H7 (cell line): ENCODE results near the gene SPTLC3. TPM values are rescaled to one million over a fixed set of nuclear protein-coding genes. Genes with fewer than 3 reads are reported as not detected.

Source experiments
- DNase-seq: peaks from one replicate; pipeline ENCODE4 v3.0.0; 2012
- H3K27me3 ChIP-seq: 2 replicates; pipeline ENCODE4 v1.6.0; 2011; ENCODE audit warnings: mild to moderate bottlenecking, low read length; ENCODE audit not compliant: control insufficient read depth, insufficient read depth
- H3K36me3 ChIP-seq: replicated peaks from 2 replicates; pipeline ENCODE4 v1.5.1; 2011; ENCODE audit warnings: low read length; ENCODE audit not compliant: control insufficient read depth, insufficient read depth
- H3K4me3 ChIP-seq: 2 replicates; pipeline ENCODE4 v1.5.1; 2011; ENCODE audit warnings: low read depth, mild to moderate bottlenecking, control low read depth, low read length, moderate library complexity; ENCODE audit not compliant: insufficient read depth
- total RNA-seq: library from RNA; depleted of rRNA; stranded (reverse); fragments of >200 nt; shearing (Covaris generic); gene quantifications from 2 replicates; pipeline ENCODE4 v1.2.3, GENCODE V29; 2014

Gene SPTLC3
- total RNA-seq, 1 experiment from 2014 or later = under 0.01 TPM

DNA sequence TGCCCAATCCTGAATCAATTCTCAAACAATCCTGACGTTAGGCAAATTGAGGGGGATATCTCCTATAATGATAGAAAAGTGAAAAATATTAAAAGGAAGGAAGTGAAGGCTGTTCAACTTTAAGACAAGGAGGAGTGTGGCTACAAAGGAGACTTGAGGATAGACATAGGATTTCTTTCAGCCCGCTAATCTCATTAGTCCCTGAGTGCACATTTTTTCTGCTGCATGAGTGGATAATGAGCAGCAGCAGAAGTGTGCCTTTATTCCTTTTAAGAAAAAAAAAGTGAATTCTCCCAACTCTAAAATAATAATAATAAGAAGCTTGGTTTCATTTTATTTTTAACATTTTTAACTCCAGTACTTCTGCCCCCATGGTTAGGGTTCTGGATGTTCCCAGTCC lies 102.0 kb downstream of the SPTLC3 start:
- no peak overlapping the region for H3K4me3 ChIP-seq
- no peak for DNase-seq
- no peaks in the 10 kb centered on the region for H3K36me3 ChIP-seq
- no peaks in the 10 kb centered on the region for H3K27me3 ChIP-seq

DNA sequence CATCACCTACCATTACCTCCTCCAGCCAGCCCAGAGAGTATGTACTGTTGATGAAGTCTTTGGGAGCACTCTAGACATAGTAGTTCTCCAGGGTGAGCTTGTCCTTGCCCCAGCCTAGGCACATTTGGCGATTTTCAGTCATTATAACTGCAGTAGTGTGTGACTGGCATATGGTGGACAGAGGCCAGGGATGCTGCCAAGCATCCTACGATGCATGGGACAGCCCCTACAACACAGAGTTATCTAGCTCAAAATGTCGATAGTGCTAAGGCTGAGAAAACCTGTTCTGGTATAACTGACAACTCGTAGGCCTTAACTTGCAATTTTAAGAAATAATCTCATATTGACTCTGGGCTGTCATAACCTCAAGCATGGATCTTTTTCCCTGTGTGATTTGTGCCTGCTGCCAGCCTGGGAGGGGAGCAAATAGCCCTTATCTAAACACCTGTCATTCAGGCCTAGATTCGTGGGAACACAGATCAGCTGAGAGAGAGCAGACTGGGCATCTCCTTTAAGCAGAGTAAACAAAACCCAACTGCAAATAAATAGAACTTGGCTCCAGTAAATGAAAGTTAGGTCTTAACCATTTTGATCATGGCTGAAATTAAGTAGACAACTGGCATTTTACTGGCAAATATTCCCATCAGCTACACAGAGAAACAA lies 102.6 kb downstream of the SPTLC3 start:
- Histone ChIP-seq H3K36me3 (no peaks in the 10 kb centered on the region), H3K27me3 (no peaks in the 10 kb centered on the region), H3K4me3 (no peak overlapping the region)
- DNase-seq = no peak

DNA sequence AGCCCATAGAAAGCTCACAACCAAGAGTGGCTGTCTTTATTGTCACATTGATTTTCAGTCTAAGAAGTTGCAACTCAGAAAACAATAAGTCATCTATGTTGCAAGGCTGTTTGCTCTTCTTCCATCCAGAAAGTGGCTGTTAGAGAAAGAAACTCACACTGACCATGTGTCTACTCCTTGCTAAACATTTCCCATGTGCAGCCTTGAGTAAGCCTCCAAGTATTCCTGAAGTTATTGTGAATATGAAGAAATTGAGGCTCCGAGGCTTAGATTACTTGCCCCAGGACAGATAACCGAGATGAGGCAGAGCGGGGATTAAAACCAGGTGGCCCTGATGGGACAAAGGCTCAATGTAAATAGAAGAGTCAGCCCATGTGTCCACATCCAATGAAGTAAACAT lies 105.0 kb downstream of the SPTLC3 start:
- H3K36me3 ChIP-seq = no peaks in the 10 kb centered on the region
- no peaks in the 10 kb centered on the region for H3K27me3 ChIP-seq
- H3K4me3 ChIP-seq = no peak overlapping the region
- no peak for DNase-seq

DNA sequence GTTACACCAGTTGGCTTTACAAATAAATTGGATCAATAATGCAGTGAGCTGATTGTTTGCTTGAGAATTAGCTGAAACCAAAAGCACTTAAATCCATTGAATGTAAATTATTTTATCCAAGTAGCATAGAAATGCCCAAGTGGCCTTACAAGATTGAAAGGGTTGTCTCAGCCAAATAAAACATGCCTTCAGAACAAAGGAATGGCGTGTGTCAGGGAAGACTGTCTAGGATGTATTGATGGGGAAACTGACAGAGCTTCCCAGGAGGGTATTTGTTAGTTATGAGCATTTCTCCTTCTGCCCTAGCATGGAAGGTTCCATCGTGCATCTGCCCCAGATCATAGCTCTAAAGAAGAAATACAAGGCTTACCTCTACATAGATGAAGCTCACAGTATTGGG lies 108.4 kb downstream of the SPTLC3 start:
- Histone ChIP-seq H3K27me3 (no peaks in the 10 kb centered on the region), H3K4me3 (no peak overlapping the region), H3K36me3 (no peaks in the 10 kb centered on the region)
- no peak for DNase-seq

DNA sequence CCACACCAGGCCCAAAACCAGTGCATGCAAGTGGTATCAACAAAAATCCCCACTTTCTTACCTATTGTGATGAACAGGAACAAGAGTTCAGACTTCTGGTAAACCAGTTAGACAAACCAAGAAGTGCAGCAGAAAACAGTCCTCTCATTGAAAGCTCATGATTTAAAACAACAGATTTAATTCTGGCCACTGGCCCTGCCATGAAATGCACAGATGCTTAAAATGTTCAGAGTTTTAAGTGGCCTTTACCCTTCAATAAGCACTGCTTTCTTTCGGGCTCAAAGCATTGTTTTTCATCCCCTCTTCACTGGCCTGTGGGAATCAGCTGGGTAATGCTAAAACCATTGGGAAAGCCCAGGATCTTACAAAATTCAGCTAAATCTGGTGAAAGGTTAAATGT lies 109.9 kb downstream of the SPTLC3 start:
- DNase-seq = no peak
- H3K36me3 ChIP-seq = no peaks in the 10 kb centered on the region
- H3K27me3 ChIP-seq = no peaks in the 10 kb centered on the region
- H3K4me3 ChIP-seq = no peak overlapping the region

DNA sequence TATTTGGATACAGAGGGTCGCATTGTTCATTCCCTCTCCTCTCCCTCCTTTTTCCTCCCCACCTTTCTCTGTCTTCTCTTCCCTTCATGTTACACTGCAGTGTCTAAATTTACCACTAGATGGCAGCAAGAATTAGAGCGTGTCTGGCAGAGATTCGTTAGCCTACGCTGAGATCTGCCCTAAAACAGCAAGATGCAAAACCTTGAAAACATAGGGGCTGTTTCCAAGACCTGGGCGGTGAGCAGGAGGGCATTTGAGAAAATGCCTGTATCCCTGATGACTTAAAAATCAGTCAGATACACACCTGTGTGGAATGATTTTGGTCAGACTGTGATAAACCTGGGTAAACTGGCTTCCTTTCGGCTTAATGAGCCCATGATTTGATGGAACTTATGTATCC lies 110.8 kb downstream of the SPTLC3 start:
- Histone ChIP-seq H3K27me3 (no peaks in the 10 kb centered on the region), H3K4me3 (no peak overlapping the region), H3K36me3 (no peaks in the 10 kb centered on the region)
- peak; percentile 25 for DNase-seq

DNA sequence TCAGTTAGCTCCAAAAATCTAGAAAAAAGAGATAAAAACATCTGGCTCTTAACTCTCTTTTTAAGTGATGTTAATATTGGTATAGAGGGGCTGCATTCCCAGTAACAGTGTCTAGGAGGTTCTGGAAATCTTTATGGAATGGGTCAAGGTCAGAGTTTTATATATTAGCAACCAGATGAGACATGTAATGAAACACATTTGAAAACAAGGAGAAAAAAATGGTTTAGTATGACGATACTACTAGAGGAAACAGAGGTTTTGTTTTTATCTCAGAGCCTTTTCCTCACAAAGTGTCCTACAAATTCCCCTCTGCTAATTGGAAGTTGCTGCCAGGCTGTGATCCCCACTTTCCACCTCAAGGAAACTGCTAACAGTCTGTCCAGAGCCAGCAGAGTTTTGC lies 111.7 kb downstream of the SPTLC3 start:
- no peak overlapping the region for H3K4me3 ChIP-seq
- H3K36me3 ChIP-seq = no peaks in the 10 kb centered on the region
- no peaks in the 10 kb centered on the region for H3K27me3 ChIP-seq
- DNase-seq = no peak

DNA sequence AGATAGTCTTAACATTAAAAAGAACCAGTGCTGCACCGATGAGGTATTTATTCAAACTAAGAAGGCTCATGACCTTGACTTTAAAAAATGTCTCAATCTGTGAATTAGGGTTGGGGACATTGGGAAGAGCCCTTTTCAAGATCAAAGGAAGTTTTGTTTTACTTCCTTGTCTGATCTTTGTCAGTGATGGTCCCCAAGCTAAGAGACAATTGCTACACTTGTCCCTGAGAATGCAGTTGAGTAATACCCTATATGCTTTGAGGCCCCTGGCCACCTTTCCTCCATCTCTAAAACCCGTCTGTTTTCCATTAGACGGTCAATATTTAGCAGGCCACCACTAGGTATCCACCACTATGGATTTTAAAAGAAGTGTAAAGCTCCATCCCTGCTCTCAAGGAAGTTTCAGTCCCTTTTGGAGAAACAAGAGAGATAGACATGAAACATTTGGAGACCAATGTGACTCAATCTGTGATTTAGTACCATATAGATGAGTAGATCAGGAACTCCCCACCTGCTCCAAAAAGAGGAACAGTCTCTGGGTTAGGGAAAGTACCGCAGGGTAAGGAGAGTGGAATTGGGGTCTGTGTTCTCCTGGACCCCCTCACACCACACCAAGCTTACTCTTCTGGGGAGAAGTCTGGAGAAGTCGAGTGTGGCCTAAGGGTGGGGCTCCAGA lies 113.2 kb downstream of the SPTLC3 start:
- Histone ChIP-seq H3K36me3 (no peaks in the 10 kb centered on the region), H3K27me3 (no peaks in the 10 kb centered on the region), H3K4me3 (no peak overlapping the region)
- DNase-seq = no peak

DNA sequence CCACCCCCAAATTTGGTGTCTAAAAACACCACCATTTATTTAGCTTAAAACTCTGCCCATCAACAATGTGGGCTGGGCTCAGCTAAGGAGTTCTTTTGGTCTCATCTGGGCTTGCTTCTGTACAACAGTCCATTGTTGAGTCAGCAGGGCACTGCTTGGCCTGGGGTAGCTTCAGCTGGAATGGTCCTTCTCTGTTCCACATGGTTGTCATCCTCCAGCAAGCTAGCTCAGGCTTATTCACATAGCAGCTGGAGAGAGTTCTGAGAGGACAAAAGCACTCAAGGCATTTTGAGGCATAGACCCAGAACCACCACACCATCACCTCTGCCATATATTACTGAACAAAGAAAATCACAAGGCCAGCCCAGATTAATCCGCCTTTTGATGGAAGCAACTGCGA lies 116.7 kb downstream of the SPTLC3 start:
- no peak for DNase-seq
- H3K4me3 ChIP-seq = no peak overlapping the region
- H3K27me3 ChIP-seq = no peaks in the 10 kb centered on the region
- no peaks in the 10 kb centered on the region for H3K36me3 ChIP-seq

DNA sequence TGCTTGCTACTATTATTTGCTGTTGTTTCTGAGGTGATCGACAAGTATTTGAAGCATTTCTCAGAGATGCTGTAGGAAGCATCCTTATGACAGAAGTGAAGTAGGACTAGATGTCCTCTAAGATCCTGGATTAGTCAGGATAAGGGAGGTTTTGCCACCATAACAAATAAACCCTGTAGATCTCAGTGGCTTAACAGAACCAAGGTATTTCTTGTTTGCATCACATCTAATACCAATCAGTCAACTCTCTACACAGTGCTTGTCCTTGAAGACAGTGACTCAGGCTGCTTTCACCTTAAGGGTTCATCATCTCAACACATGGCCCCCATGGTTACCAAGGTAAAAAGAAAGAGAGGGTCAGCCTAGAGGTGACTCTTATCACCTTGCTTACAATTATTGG lies 119.4 kb downstream of the SPTLC3 start:
- no peak overlapping the region for H3K4me3 ChIP-seq
- H3K36me3 ChIP-seq = no peaks in the 10 kb centered on the region
- DNase-seq = no peak
- no peaks in the 10 kb centered on the region for H3K27me3 ChIP-seq

DNA sequence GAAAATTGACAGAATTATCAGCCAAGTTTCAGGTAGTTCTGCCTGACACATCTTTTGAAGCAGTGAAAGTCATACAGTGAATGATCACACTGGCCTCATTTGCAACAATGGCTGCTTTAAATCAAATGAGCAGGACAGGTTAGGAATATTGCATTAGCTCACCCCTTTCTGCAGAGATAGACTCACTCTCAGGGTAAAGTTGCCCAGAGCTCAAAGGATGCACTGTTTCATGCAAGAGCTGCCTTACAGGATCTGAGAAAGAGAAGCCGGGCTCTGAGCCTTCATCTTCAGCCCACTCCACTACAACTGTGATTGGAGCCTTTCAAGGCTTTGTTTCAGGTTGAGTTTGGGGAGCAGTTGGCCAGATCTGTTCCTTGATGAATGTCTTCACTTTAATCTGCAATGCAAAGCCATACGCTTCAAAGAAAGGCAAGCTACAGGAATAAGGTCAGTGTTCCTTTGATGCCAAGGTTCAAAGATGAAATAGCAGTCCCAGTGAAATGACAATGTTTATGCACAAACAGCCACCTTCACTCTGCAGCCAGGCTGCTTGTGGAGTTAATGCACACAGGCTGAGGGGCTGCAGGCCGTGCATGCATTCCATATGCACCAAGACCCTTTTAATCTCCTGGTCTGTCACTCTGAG lies 121.4 kb downstream of the SPTLC3 start:
- Histone ChIP-seq H3K4me3 (no peak overlapping the region), H3K27me3 (no peaks in the 10 kb centered on the region), H3K36me3 (no peaks in the 10 kb centered on the region)
- DNase-seq = no peak

DNA sequence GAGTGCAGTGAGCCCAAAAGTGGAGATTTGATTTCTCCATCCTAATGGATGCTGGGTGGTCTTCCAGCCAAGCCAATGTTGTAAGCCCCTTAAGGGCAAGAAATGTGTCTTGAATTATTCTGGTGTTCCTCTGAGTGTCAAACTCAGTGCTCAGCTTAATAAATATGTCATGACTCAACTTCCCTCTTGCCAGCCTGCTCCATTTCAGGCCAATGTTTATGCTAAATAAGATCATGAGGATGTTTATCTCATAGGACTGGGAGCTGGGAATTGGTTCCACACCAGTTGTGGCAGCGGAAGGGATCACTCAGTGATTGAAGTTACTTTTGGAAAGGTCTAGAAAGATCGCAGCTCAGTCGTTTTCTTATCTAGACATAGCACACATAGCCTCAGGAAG lies 121.9 kb downstream of the SPTLC3 start:
- Histone ChIP-seq H3K4me3 (no peak overlapping the region), H3K27me3 (no peaks in the 10 kb centered on the region), H3K36me3 (no peaks in the 10 kb centered on the region)
- no peak for DNase-seq

DNA sequence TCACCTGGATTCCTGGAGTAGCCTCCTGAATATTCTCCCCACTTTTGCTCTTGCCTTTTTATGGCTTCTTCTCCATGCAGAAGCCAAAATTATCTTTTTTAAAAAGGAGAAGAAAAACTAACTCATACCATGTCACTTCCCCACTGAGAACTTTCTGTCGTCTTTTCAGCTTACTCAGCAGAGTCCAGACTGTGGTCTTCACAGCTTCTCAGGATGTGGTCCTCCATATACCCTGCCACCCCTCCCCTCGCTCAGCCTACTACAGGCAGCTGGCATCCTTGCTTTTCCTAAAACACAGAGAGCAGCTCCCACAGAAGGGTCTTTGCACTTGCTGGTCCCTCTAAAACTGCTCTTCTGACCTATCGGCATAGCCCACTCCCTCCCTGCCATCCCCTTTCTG lies 122.9 kb downstream of the SPTLC3 start:
- H3K4me3 ChIP-seq = no peak overlapping the region
- no peak for DNase-seq
- H3K27me3 ChIP-seq = no peaks in the 10 kb centered on the region
- H3K36me3 ChIP-seq = no peaks in the 10 kb centered on the region

DNA sequence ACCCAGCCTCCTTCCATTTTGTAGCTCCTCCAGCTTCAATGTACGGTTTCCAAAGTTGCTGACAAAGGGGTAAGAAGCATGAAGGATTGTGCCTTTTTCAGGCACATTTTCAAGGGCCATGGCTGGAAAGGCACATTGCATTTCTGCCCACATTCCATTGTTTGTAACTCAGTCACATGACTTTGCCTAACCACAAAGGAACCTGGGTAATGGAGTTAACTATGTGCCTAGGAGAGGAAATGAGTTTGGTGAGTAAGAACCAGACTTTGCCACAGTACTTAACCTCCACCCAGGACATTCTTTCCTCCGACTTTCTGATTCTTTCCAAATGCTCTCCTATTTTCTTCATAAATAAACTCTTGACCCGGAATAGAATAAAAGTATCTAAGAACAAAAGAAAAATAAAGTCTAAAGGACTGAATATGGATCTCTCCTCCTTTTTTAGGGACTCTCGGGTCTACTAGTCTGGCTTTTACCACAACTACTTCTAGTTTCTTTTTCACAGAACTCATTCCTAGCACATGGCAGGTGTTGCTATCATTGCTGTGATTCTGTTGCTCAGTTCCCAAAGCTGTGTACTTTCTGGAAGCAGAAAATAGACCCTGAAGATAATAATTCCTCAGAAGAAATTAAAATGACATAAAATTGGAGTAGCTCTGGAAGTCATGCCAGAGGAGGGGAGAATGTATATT lies 130.8 kb downstream of the SPTLC3 start:
- H3K27me3 ChIP-seq = no peaks in the 10 kb centered on the region
- no peak for DNase-seq
- H3K36me3 ChIP-seq = no peaks in the 10 kb centered on the region
- H3K4me3 ChIP-seq = no peak overlapping the region

DNA sequence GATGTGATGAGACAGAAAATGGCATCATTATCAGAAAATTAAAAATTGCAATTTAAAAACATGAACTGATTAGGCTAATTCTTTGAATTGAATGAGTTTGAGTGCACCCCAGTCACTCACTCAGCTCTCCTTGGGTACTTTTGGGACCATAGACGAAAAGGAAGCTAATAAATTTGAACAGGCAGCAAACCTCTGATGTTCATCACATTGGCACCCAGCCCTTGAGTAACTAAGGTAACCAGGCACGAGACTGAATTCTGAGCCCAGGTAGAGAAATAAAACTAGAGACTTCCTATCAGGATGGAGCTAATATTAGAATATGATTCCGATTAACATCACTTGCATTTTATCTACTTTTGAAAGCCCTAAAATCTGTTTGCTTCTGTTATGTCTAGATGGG lies 131.4 kb downstream of the SPTLC3 start:
- H3K4me3 ChIP-seq = no peak overlapping the region
- H3K27me3 ChIP-seq = no peaks in the 10 kb centered on the region
- H3K36me3 ChIP-seq = no peaks in the 10 kb centered on the region
- no peak for DNase-seq
